ENCODE data around the gene NES.

The NES gene

GRCh38 chr1:156692925-156693847 is 16.0 kb upstream of the NES start:
- Histone ChIP-seq H4K20me1 (ENCODE audit: low read depth, low read length) (no peaks in the 10 kb centered on the region), H3K4me3 (ENCODE audit: insufficient read depth, low read length, poor library complexity, severe bottlenecking) (no peak overlapping the region), H3K27ac (ENCODE audit: low read depth, low read length) (no peak overlapping the region), H3F3A (ENCODE audit: insufficient read depth) (no peaks in the 10 kb centered on the region), H2AFZ (ENCODE audit: low read depth, low read length, severe bottlenecking) (no peak overlapping the region), H3K27me3 (ENCODE audit: low read length) (no peaks in the 10 kb centered on the region), H3K36me3 (ENCODE audit: low read length) (no peaks in the 10 kb centered on the region), H3K9me2 (replicated peaks; ENCODE audit: insufficient read depth, low read length) (no peaks in the 10 kb centered on the region), H3K9ac (ENCODE audit: low read length) (no peak overlapping the region), H3K4me2 (ENCODE audit: low read depth, low read length, poor library complexity, severe bottlenecking) (no peak overlapping the region), H3K79me2 (ENCODE audit: insufficient read depth, low read length) (no peaks in the 10 kb centered on the region), H3K9me3 (ENCODE audit: insufficient read depth, low read length) (no peaks in the 10 kb centered on the region)
- TF ChIP-seq EZH2phosphoT487 (conservative IDR thresholded peaks at IDR 0.05; ENCODE audit: low read length) (no peak), CTCF (IDR thresholded peaks at IDR 0.05; ENCODE audit: insufficient read depth, low read length, poor library complexity, severe bottlenecking) (no peak)

GRCh38 chr1:156692441-156692924 is 15.3 kb upstream of the NES start:
- H2AFZ ChIP-seq (ENCODE audit: low read depth, low read length, severe bottlenecking) = no peak overlapping the region
- no peak overlapping the region for H3K27ac ChIP-seq (ENCODE audit: low read depth, low read length)
- H3K9me3 ChIP-seq (ENCODE audit: insufficient read depth, low read length) = no peaks in the 10 kb centered on the region
- H3K4me2 ChIP-seq (ENCODE audit: low read depth, low read length, poor library complexity, severe bottlenecking) = no peak overlapping the region
- no peaks in the 10 kb centered on the region for H3K36me3 ChIP-seq (ENCODE audit: low read length)
- no peak overlapping the region for H3K9ac ChIP-seq (ENCODE audit: low read length)
- H4K20me1 ChIP-seq (ENCODE audit: low read depth, low read length) = no peaks in the 10 kb centered on the region
- H3K9me2 ChIP-seq (replicated peaks; ENCODE audit: insufficient read depth, low read length) = no peaks in the 10 kb centered on the region
- TF ChIP-seq CTCF (IDR thresholded peaks at IDR 0.05; ENCODE audit: insufficient read depth, low read length, poor library complexity, severe bottlenecking) = no peak
- TF ChIP-seq EZH2phosphoT487 (conservative IDR thresholded peaks at IDR 0.05; ENCODE audit: low read length) = no peak
- H3K27me3 ChIP-seq (ENCODE audit: low read length) = no peaks in the 10 kb centered on the region
- no peak overlapping the region for H3K4me3 ChIP-seq (ENCODE audit: insufficient read depth, low read length, poor library complexity, severe bottlenecking)
- H3K79me2 ChIP-seq (ENCODE audit: insufficient read depth, low read length) = no peaks in the 10 kb centered on the region
- no peaks in the 10 kb centered on the region for H3F3A ChIP-seq (ENCODE audit: insufficient read depth)

DNA sequence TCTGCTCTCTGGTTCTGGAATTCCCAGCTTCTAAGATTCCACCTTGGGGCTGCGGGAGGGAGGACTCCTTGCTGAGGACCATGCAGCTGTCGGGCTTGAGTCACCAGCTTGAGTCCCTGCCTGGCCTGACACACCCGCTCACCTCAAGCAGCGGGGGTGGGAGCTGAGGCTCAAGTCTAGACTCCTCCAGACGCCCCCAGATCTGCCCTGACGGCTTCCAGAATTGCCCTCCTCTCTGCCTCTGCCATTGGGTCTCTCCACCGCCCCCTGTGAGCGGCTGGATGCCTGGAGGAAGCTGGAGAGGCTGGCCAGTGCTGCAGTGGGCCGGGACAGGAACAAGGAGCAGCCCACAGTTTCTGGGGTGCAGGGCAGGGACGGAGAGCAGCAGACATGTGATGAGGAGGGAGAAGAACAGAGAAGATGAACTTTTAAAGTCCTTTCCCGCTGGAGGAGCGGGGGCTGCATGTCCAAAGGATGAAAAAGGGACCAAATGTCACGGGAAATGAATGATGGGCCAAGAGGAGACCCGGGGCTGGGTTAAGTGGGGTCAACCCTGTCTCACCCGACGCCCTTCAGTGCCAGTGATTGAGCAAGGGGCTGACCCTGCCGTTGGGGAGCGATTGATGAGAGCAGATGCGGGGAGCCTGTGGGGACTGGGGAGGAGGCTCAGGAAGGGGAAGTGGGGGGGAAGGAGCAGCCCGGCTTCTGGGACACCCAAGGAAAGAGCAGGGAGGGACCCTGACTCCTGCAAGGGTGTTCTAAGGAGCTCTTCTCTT is 14.6 kb upstream of the NES start:
- no peaks in the 10 kb centered on the region for H3K9me2 ChIP-seq (replicated peaks; ENCODE audit: insufficient read depth, low read length)
- no peaks in the 10 kb centered on the region for H4K20me1 ChIP-seq (ENCODE audit: low read depth, low read length)
- no peaks in the 10 kb centered on the region for H3K79me2 ChIP-seq (ENCODE audit: insufficient read depth, low read length)
- TF ChIP-seq CTCF (IDR thresholded peaks at IDR 0.05; ENCODE audit: insufficient read depth, low read length, poor library complexity, severe bottlenecking) = no peak
- no peak for TF ChIP-seq EZH2phosphoT487 (conservative IDR thresholded peaks at IDR 0.05; ENCODE audit: low read length)
- H3K4me3 ChIP-seq (ENCODE audit: insufficient read depth, low read length, poor library complexity, severe bottlenecking) = no peak overlapping the region
- H3K36me3 ChIP-seq (ENCODE audit: low read length) = no peaks in the 10 kb centered on the region
- H3K27ac ChIP-seq (ENCODE audit: low read depth, low read length) = no peak overlapping the region
- H2AFZ ChIP-seq (ENCODE audit: low read depth, low read length, severe bottlenecking) = no peak overlapping the region
- H3K9ac ChIP-seq (ENCODE audit: low read length) = no peak overlapping the region
- H3K4me2 ChIP-seq (ENCODE audit: low read depth, low read length, poor library complexity, severe bottlenecking) = no peak overlapping the region
- H3K9me3 ChIP-seq (ENCODE audit: insufficient read depth, low read length) = no peaks in the 10 kb centered on the region
- no peaks in the 10 kb centered on the region for H3F3A ChIP-seq (ENCODE audit: insufficient read depth)
- no peaks in the 10 kb centered on the region for H3K27me3 ChIP-seq (ENCODE audit: low read length)

Measured in SU-DHL-6 (cell line).